HG02588 (cell line): ENCODE results near the gene WDR59.
"Not testable (repeated sequence)": the region's sequence is repeated elsewhere in the genome, so short reads cannot be mapped to it uniquely, and the experiment has no call there.

ENCODE experiments used
- ATAC-seq: cut with Tn5 transposase; IDR thresholded peaks from one replicate; pipeline ENCODE4 v1.9.1; 2021; ENCODE audit warnings: mild to moderate bottlenecking, moderate library complexity; ENCODE audit not compliant: unreplicated experiment

The WDR59 gene

GRCh38 chr16:74867281-74867849 lies 117.6 kb downstream of the WDR59 start:
- no peak for ATAC-seq

- ATAC-seq: no peak
Observed at GRCh38 chr16:74865922-74866598, 118.9 kb downstream of the WDR59 start.

DNA sequence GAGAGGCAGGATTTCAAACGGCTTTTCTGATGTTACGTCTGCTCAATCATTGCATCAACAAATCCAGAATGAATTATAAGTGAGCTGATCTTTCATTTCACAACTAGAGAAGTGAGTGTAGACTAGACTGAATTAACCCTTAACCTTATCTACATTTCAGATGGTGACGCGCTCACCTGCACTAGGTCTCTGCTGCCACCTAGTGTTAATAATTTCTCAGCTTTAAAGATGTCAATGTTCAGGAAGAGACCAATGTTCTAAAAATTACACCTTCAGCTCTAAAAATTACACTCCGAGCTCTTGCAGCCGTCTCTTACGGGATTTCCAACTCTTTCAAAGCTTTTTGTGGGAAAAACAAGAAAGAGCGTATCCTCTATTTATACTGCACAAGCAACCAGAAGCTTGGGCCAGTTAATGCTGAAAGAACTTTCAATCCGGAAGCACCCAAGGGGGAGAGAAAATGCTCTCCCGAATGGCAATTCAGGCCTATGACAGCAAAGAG lies 122.1 kb downstream of the WDR59 start:
- ATAC-seq: no peak

DNA sequence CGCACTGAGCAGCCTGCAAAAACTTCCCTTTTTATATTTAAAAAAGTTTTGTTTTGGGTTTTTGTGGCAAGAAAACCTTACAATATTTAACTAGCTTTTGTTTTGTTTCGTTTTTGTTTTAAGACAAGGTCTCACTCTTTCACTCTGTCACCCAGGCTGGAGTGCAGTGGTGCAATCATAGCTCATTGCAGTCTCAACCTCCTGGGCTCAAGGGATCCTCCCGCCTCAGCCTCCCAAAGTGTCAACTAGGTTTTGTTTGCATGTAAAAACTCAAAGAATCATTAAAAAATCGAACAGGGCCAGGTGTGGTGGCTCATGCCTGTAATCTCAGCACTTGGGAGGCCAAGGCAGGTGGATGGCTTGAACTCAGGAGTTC lies 132.4 kb downstream of the WDR59 start:
- no peak for ATAC-seq

DNA sequence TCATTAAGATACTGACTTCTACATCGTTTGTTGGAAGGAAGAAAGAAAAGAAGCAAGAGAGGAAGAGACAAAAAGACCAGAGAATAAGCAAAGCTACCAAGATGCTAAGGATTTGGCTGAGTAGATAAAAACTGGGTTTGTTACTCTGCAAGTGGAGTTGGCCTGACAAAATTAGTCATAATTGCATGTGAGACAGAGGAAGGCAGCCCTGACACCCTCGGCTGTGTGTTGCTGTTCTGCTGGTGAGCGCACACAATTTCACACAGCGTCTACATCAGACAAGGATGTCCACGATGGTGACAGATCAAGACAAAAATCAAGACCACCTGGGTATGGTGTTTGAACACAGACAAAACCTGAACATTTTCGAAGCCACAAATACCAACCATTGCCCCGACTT lies 134.9 kb downstream of the WDR59 start:
- ATAC-seq: no peak

DNA sequence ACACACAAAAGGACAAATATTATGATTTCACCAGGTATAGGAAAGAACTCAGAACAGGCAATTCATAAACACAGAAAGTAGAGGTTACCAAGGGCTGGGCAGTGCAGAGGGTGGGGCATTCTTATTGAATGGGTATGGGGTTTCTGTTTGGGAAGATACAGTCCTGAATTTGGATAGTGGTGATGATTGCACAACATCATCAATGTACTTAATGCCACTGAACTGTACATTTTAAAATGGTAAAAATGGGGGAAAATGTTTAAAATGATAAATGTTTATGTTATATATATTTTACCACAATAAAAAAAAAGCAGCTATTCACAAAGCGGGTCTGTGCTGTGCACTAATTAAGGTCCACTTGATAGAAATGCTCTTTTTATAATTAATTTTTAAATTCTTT lies 137.7 kb downstream of the WDR59 start:
- ATAC-seq: no peak

DNA sequence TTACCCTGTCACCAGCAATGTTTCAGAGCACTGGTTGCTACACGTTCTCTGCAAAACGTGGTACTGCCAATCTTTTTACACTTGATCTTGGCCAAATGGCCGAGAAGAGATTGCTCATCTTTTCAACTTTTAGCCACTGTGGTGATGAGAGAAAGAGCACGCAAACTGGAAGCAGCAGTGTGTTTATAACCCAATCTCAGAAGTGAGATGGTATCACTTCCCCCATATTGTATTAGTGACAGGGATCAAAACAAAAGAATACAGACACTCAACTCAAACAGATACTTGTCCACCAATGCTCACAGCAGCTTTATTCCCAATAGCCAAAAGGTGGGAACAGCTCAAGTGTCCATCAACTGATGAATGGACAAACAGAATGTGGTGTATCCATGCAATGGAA lies 138.2 kb downstream of the WDR59 start:
- no peak for ATAC-seq

DNA sequence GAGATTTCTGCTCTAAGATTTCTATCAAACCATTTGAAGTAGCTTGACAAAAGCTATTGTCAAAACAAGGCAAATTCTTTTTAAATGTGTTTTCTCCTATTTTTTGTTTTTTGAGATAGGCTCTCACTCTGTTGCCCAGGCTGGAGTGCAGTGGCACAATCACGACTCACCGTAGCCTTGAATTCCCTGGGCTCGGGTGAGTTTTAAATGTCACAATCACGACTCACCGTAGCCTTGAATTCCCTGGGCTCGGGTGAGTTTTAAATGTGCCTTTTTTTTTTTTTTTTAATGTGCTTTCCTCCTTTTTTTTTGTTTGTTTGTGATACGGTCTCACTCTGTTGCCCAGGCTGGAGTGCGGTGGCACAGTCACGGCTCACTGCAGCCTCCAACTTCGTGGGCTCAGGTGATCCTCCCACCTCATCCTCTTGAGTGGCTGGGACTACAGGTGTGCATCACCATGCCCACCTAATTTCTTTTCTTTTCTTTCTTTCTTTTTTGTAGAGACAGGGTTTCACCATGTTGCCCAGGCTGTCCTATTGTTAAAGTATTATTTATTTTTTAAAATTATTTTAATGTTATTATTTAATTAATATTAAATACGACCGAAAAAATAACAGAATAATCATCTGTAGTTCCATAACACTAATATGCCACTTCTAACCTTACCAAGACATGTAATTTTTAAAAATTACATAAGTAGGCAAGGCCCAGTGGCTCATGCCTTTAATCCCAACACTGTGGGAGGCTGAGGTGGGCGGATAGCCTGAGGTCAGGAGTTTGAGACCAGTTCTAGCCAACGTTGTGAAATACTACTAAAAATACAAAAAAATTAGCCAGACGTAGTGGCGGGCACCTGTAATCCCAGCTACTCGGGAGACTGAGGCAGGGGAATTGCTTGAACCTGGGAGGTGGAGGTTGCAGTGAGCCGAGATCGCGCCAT lies 140.6 kb downstream of the WDR59 start:
- no peak for ATAC-seq

DNA sequence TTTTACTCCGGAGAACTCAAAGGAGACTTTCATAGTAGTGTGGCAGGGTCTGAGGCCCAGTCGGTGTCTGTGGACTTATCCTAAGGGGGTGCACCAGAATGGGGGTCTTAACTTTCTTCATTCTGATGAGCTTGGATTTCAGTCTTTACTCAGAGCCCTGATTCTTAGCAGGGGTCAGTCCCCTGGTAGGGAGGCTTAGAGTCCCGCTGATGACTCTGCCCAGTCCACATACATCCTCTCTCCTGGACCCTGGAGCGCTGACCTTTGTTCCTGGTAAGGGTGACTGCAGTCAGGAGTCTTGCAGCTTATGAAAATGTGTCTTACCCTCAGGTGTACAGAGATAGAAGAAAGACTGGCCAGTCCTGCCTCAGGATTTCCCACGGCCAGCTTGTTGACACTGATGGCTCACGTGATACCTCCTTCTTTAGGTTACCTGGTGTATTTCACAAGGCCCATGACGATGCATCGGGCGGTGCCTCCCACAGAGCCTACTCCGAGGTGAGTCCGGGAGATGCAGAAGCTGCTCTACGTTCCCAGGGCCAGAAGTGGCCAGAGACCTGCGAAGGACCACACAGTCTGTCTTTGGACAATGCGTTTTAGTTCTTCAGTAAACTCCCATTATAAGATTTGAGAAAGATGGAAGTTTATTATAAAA lies 141.4 kb downstream of the WDR59 start:
- not testable (repeated sequence) for ATAC-seq

- no peak for ATAC-seq
Observed at GRCh38 chr16:74842413-74842812, 142.5 kb downstream of the WDR59 start.

GRCh38 chr16:74841904-74842303 lies 143.0 kb downstream of the WDR59 start:
- ATAC-seq: no peak

GRCh38 chr16:74841469-74841868 lies 143.5 kb downstream of the WDR59 start:
- no peak for ATAC-seq

- ATAC-seq: no peak
Observed at GRCh38 chr16:74837056-74837455, 147.9 kb downstream of the WDR59 start.

GRCh38 chr16:74836111-74836671 lies 148.7 kb downstream of the WDR59 start:
- no peak for ATAC-seq

DNA sequence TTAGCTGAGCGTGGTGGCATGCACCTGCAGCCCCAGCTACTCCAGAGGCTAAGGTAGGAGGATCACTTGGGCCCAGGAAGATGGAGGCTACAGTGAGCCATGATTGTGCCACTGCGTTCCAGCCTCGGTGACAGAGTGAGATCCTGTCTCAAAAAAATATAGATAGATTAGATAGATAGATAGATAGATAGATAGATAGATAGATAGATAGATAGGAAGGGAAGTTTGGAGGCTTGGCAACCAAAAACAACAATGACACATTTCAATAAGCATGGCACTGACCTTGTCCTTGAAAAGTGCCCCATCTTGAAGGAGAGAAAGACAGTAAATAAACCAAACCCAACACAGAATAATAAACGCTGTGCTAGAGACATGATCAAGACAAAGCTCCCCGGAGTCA lies 152.7 kb downstream of the WDR59 start:
- ATAC-seq: no peak

DNA sequence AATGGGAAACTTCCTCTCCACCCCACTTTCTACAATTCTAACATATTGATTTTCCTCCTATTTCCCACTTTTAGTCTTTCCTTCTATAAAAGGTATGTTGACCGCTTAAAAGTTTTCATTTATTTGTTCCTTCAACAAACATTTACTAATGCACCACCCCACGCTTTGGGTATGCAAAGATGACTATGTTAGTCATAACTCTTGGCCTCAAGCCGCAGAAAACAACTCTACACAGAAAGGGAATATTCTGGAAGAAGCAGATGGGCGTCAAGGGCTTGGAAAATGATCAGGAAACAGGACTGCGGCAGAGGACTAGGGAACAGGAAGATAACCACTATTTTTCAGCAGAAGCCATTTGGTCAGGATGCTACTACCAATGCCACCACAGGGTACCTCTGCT lies 153.5 kb downstream of the WDR59 start:
- no peak for ATAC-seq

DNA sequence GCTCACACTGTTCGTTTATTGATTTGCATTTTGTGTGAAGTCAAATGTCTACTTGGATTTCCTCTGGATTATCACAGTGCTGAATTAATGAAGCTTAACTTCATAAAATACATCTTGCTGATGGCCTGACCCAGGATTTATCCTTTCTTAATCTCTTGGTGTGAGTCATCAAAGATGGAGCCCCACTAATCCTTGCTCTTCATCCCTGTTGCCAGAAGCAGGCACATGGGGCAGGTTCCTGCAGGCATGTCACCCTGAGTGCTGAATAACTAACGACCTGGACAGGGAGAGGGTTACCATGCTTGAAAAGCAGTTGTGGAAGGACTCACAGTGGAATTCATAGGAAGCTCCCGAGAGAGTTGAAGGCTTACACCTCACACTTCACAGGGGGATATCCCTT lies 154.3 kb downstream of the WDR59 start:
- ATAC-seq: no peak

- no peak for ATAC-seq
Observed at GRCh38 chr16:74829637-74830036, 155.3 kb downstream of the WDR59 start.

- no peak for ATAC-seq
Observed at GRCh38 chr16:74825941-74826340, 159.0 kb downstream of the WDR59 start.

- no peak for ATAC-seq
Observed at GRCh38 chr16:74825016-74825415, 159.9 kb downstream of the WDR59 start.
